Hepatocyte (in vitro differentiated cells): ENCODE results near the gene MPI.

Experiments
- EZH2 ChIP-seq: fragments of 200-600 bp; sonication (generic); IDR thresholded peaks from 2 replicates; pipeline ENCODE4 v1.6.1; 2016; ENCODE audit warnings: antibody characterized with exemption, mild to moderate bottlenecking, borderline replicate concordance
- EZH2phosphoT487 ChIP-seq: fragments of 200-600 bp; sonication (generic); IDR thresholded peaks from one replicate; pipeline ENCODE4 v1.6.1; 2018; ENCODE audit warnings: antibody characterized with exemption, mild to moderate bottlenecking, low read depth, moderate library complexity; ENCODE audit not compliant: unreplicated experiment, severe bottlenecking
- TF ChIP-seq, protein P1 (sequence below): fragments of 200-600 bp; sonication (generic); IDR thresholded peaks from 2 replicates; pipeline ENCODE4 v1.5.1; 2016; ENCODE audit warnings: antibody characterized with exemption, mild to moderate bottlenecking; ENCODE audit not compliant: poor library complexity

DNA sequence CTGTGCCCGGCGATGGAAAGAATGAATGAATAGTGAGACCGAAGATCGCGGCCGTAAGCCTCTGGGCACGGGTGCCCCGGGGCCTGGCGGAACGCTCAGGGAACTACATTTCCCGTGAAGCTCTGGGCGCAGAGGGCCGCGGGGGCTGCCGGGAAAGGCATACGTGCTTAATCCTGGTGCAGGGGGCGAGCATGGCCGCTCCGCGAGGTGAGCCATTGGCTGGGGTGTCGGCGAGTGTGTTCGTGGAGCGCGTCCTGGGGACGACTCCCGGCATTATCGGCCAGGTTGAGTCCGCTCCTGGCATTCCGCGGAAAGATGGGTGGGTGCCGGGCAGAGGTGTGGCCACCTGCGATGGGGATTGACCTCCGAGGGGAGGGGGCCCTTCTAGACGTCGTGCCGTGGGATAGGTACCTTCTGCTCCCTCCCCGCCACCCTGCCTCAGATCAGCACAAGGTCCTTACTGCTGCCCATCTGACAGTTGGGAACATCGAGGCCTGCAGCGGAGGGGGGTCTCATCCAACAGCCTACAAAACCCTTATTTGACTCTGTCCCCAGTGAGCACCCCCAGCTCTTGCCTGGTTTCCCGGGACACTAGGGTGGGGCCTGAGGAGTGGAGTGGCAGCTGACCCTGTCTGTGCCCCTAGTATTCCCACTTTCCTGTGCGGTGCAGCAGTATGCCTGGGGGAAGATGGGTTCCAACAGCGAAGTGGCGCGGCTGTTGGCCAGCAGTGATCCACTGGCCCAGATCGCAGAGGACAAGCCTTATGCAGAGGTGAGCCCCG is at the start of gene MPI:
- TF ChIP-seq, protein P1, sequence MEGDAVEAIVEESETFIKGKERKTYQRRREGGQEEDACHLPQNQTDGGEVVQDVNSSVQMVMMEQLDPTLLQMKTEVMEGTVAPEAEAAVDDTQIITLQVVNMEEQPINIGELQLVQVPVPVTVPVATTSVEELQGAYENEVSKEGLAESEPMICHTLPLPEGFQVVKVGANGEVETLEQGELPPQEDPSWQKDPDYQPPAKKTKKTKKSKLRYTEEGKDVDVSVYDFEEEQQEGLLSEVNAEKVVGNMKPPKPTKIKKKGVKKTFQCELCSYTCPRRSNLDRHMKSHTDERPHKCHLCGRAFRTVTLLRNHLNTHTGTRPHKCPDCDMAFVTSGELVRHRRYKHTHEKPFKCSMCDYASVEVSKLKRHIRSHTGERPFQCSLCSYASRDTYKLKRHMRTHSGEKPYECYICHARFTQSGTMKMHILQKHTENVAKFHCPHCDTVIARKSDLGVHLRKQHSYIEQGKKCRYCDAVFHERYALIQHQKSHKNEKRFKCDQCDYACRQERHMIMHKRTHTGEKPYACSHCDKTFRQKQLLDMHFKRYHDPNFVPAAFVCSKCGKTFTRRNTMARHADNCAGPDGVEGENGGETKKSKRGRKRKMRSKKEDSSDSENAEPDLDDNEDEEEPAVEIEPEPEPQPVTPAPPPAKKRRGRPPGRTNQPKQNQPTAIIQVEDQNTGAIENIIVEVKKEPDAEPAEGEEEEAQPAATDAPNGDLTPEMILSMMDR: no peak
- TF ChIP-seq EZH2 (no peak), EZH2phosphoT487 (no peak)
